SH-SY5Y (cell line): Measurements from ENCODE around the gene NKAPL.

ENCODE experiments used
- GATA2 ChIP-seq: IDR thresholded peaks from 2 replicates; pipeline ENCODE4 v1.6.1; 2011; ENCODE audit warnings: mild to moderate bottlenecking, low read depth, low read length
- GATA3 ChIP-seq: IDR thresholded peaks from 2 replicates; pipeline ENCODE4 v1.6.1; 2011; ENCODE audit warnings: low read depth, mild to moderate bottlenecking, low read length, moderate library complexity

Gene NKAPL

GRCh38 chr6:28258877-28259777, at the start of gene NKAPL:
Gene NKAPL (plus strand): TSS chr6:28259297. CDS start chr6:28259372, 75 bp downstream.
- no peak for TF ChIP-seq GATA3
- no peak for TF ChIP-seq GATA2

GRCh38 chr6:28209753-28210535, 49.2 kb upstream of the NKAPL start:
- TF ChIP-seq GATA3 (no peak), GATA2 (no peak)

- no peak for TF ChIP-seq GATA2
- no peak for TF ChIP-seq GATA3
Measured at GRCh38 chr6:28211840-28212509, 47.1 kb upstream of the NKAPL start.

- no peak for TF ChIP-seq GATA2
- TF ChIP-seq GATA3, result no peak
Measured at GRCh38 chr6:28212510-28213212, 46.4 kb upstream of the NKAPL start.

GRCh38 chr6:28213213-28213523, 45.9 kb upstream of the NKAPL start:
- no peak for TF ChIP-seq GATA3
- TF ChIP-seq GATA2, result no peak

- no peak for TF ChIP-seq GATA2
- no peak for TF ChIP-seq GATA3
Measured at GRCh38 chr6:28215425-28215824, 43.7 kb upstream of the NKAPL start.

GRCh38 chr6:28217890-28218289, 41.2 kb upstream of the NKAPL start:
- TF ChIP-seq GATA3, result no peak
- TF ChIP-seq GATA2, result no peak

- TF ChIP-seq GATA3 (no peak), GATA2 (no peak; the same call in 1 of the 2 replicates)
Measured at GRCh38 chr6:28218312-28219248, 40.5 kb upstream of the NKAPL start.

- TF ChIP-seq GATA3 (no peak), GATA2 (no peak)
Measured at GRCh38 chr6:28220257-28221133, 38.6 kb upstream of the NKAPL start.

GRCh38 chr6:28224131-28225055, 34.7 kb upstream of the NKAPL start:
- TF ChIP-seq GATA3, result no peak
- TF ChIP-seq GATA2, result no peak

GRCh38 chr6:28225056-28225834, 33.9 kb upstream of the NKAPL start, which contains the start of gene ZSCAN9:
Gene ZSCAN9 (plus strand): TSS chr6:28225275. CDS start chr6:28227085, 1,810 bp downstream.
- TF ChIP-seq GATA2 (no peak), GATA3 (no peak)
